Kidney tubule cell (primary cell): ENCODE results near the gene ACLY.
"Not testable (repeated sequence)": the region's sequence is repeated elsewhere in the genome, so short reads cannot be mapped to it uniquely, and the experiment has no call there.

Experiments
- DNase-seq: peaks from one replicate; pipeline ENCODE4 v3.0.0-alpha.2; 2018; ENCODE audit warnings: low spot score

The ACLY gene

GRCh38 chr17:41939693-41940090 lies 20.9 kb upstream of the ACLY start:
- DNase-seq: no peak

DNA sequence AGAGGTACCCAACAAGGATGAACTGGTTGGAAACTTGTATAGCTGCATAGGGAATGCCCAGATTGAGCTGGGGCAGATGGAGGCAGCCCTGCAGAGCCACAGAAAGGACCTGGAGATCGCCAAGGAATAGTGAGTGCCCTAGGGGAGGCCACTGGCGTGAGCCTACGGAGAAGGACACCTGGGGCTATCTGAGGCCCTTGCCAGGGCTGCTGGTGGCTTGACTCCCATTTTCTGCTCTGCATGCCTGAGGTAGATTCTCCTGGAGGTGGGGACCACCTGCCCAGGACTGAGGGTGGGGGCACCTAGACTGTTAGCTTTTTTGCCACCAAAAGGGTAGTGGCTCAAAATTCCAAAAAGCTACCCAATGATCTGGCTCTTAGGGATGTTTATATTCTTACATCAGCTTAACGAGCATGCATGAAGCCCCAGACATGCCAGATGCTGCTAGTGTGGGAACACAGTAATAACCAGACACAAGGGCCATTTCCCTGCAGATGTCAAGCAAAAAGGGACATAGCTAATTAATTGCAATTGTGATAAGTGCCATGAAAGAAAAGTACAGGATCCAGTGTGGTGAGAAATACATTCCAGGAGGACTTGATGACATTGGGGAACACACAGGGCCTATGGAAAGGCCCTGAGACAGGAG lies 20.4 kb upstream of the ACLY start:
- no peak for DNase-seq

GRCh38 chr17:41937970-41938954 lies 19.5 kb upstream of the ACLY start:
- DNase-seq: no peak

DNA sequence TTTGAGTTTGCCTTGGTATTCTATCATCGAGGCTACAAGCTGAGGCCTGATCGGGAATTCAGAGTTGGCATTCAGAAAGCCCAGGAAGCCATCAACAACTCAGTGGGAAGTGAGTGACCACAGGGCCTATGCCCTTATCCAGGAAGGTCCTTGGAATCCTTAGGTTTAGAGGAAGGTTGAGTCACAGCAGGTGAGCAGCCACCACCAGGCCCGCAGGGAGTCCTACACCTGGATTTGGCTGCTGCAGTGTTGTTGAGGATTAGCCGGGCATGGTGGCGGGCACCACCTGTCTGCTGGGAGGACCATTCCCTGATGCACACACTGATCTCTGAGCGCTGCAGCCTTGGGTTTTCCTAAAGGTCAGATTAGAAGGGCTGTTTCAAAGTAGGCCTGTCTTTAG lies 16.9 kb upstream of the ACLY start:
- DNase-seq: no peak

GRCh38 chr17:41932816-41933389 lies 14.2 kb upstream of the ACLY start:
- DNase-seq: no peak

DNA sequence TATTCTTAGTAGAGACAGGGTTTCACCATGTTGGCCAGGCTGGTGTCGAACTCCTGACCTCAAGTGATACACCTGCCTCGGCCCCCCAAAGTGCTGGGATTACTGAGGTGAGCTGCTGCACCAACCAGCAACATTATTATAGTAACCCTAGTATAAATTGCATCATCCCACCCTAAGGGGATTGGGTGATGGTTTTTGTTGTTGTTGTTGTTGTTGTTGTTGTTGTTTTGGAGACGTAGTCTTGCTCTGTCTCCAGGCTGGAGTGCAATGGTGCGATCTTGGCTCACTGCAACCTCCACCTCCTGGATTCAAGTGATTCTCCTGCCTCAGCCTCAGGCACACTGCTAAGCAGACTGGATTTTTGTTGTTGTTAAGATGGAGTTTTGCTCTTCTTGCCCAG lies 13.0 kb upstream of the ACLY start:
- DNase-seq: not testable (repeated sequence)

DNA sequence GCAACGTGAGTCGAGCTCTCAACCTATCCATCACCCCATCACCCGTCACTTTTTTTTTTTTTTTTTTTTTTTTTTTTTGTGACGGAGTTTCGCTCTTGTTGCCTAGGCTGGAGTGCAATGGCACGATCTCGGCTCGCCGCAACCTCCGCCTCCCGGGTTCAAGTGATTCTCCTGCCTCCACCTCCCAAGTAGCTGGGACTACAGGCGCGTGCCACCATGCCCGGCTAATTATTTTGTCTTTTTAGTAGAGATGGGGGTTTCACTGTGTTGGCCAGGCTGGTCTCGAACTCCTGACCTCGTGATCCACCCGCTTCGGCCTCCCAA lies 12.0 kb upstream of the ACLY start:
- DNase-seq: not testable (repeated sequence)

DNA sequence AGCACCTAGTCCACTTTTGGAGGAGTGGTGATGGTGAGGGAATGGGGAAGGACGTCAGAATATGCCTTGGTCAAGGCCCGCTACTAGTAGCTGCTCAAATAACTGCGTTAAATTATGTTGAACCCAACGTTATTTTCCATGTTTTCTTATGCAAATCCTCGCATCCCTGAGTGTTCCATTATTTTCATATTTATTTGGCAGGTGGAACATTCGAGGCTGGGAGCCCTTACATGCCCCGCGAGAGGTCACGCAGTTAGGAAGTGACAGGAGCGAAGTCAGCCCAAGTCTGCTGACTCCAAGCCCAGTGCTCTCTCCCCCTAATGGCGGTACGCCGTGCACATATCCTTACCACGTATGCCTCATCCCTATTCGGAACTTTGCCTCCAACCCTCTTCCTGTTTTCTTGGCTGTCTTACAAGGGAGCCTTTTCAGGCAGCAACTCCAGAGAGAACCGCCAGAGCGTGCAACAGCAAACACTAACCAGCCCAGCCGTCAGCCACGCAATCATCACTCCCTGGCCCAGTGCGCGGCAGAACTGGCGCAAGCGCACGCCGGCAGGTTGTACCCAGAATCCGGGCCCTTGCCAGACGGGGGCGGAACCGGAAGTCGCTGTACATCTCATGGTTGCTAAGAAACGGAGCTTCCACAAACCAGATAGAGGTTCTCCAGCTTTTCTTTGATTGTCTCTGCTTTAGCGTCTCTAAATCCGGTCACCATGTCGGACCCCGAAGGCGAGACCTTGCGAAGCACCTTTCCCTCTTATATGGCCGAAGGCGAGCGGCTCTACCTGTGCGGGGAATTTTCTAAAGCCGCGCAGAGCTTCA lies 11.5 kb upstream of the ACLY start, which contains the start of gene ODAD4:
ODAD4 (plus strand) TSS at position 609 of the 824 bp plus-strand sequence; CDS start at position 716, 107 bp downstream.
- peak; percentile 99 for DNase-seq

DNA sequence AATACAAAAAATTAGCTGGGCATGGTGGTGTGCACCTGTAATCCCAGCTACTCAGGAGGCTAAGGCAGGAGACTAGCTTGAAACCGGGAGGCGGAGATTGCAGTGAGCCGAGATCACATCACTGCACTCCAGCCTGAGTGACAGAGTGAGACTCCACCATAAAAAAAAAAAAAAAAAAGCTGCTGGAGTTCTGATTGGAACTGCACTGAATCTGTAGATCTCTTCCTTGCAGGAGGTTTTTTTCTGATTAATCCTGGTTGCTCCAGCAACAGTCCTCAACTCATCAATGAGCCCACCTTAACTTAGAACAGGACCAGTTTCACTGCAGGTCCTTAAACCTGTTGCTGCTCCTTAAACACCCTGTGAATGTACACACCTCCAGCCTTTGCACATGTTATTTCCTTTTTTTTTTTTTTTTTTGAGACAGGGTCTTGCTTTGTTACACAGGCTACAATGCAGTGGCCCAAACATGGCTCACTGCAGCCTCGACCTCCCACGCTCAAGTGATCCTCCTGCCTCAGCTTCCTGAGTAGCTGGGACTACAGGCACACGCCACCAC lies 10.0 kb upstream of the ACLY start:
- no peak for DNase-seq

- DNase-seq: peak; percentile 31
These were observed 7.3 kb upstream of the ACLY start for GRCh38 chr17:41925991-41926590.

DNA sequence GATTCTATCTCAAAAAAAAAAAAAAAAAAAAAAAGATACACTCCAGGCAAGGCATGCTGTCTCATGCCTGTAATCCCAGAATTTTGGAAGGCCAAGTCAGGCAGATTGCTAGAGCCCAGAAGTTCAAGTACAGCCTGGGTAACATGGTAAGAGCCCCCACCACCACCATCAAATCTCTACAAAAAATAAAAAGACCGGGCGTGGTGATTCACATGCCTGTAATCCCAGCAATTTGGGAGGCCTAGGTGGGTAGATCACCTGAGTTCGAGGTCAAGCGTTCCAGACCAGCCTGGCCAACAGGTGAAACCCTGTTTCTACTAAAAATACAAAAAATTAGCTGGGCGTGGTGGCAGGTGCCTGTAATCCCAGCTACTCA lies 1.8 kb upstream of the ACLY start:
- DNase-seq: no peak

DNA sequence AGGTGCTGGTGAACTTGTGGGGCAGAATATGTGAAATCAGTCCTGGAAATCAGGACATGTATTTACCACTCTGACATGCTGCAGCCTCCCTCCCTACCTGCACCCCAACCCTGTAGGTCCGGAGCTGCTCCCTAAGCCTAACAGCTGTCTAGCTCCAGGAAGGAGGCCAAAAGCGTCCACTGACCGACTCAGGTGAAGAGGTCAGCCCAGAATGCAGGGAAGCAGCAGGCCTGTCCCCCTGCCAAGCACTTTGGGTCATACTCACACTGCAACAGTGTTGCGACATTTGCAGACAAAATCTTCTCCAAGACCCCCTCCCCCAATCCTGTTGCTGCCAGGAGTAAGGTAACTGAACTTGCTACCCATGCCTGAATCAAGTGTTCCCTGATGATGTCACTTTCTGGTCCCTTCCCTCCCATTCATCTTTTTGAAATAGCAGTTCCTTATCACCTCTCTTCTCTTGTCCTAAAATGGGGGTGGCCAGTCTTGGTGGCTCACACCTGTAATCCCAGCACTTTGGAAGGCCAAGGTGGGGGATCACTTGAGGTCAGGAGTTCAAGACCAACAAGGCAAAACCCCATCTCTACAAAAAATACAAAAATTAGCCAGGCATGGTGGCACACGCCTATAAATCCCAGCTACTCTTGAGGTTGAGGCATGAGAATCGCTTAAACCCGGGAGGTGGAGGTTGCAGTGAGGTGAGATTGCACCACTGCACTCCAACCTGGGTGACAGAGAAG lies 1.3 kb upstream of the ACLY start:
- DNase-seq: peak; percentile 31

GRCh38 chr17:41919165-41919817 lies 540 bp upstream of the ACLY start:
- DNase-seq: peak; percentile 73

DNA sequence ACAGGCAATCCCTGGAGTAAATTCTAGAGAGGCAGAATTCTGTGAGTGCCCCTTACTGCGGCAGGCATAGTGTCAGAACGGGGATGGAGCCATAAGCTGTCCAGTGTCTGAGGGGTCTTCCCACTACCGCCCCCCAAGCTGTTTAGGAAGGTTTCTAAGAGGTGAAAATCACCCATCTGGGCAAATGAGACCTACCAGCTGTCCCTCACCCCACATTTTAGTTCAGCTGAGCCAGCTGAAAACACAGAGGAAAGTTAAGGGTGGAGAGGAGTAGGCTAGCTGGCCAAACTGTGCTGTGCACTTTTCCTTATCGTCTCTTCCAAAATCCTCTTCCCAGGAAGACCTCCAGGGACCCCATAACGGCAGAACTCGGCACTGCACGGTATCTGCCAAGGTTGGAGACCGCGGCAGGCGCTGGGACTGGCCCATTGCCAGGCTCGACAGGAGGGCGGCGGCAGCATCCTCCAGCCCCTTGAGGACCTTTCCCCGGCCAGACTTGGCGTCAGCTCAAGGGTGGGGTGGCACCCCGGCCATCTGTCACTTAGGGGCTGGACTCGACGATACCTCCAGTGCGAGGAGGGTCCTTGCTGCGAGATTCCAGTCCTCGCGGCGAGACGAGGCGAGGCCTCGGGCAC lies 955 bp downstream of the ACLY start:
- DNase-seq: peak; percentile 43

- DNase-seq: peak; percentile 90
These were observed 1.6 kb downstream of the ACLY start for GRCh38 chr17:41917192-41917591.

- no peak for DNase-seq
These were observed 3.2 kb downstream of the ACLY start for GRCh38 chr17:41915566-41915965.

GRCh38 chr17:41915020-41915419 lies 3.7 kb downstream of the ACLY start:
- no peak for DNase-seq

DNA sequence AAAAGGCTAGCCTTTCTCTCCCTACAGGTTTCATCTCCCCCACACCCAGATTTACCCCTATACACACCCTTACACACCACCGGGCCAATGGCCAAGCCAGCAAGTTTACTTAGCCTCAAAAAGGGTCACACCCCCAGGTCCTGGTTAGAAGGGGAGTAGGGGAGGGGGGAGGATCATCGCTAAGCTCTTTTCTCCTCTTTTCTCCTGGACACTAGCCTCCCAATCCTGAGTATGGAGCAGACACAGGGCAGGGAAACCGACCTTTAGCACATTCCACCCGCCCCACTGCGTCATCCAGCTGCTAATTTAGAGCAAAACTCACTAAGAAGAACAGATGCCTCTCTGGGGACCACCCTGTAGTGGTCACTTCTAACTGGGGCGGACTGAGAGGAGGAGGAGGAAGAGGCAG lies 4.4 kb downstream of the ACLY start:
- no peak for DNase-seq

- no peak for DNase-seq
These were observed 5.0 kb downstream of the ACLY start for GRCh38 chr17:41913798-41914197.

GRCh38 chr17:41912925-41913324 lies 5.8 kb downstream of the ACLY start:
- DNase-seq: no peak
